ENCODE measurements around the gene DNM1L.

DNA sequence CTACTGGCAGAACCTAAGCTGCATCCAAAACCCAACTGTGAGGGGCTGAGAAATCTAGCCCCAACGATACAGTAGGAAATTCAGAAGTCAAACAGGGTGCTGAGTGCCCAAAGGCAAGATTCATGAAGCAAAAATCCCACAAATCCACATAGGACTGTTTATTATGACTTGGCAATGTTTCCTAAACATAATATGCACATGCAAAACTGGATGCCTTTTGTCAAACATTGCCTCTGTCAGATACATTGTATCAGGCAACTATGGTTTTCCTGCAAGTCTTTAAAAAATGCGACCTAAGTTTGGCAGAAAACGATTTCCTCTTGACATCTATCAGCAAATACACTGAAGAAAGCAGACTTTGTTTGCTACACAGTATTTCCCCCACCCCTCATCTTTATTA, 103.9 kb downstream of the DNM1L start:
- TF ChIP-seq, protein P1, sequence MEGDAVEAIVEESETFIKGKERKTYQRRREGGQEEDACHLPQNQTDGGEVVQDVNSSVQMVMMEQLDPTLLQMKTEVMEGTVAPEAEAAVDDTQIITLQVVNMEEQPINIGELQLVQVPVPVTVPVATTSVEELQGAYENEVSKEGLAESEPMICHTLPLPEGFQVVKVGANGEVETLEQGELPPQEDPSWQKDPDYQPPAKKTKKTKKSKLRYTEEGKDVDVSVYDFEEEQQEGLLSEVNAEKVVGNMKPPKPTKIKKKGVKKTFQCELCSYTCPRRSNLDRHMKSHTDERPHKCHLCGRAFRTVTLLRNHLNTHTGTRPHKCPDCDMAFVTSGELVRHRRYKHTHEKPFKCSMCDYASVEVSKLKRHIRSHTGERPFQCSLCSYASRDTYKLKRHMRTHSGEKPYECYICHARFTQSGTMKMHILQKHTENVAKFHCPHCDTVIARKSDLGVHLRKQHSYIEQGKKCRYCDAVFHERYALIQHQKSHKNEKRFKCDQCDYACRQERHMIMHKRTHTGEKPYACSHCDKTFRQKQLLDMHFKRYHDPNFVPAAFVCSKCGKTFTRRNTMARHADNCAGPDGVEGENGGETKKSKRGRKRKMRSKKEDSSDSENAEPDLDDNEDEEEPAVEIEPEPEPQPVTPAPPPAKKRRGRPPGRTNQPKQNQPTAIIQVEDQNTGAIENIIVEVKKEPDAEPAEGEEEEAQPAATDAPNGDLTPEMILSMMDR (IDR thresholded peaks at IDR 0.05): no peak
- TF ChIP-seq POLR2AphosphoS5 (IDR thresholded peaks at IDR 0.05): no peak
- TF ChIP-seq POLR2A (IDR thresholded peaks at IDR 0.05): no peak
